Cardiac muscle cell (in vitro differentiated cells and primary cell): Measurements from ENCODE around the gene ESPL1. TPM values are rescaled to one million over a fixed set of nuclear protein-coding genes. Genes with fewer than 3 reads are reported as not detected.

ENCODE experiments used
- DNase-seq, 2 donors: peaks; one replicate each; pipeline versions ENCODE4 v3.0.0 to v3.0.0-alpha.2; 2010 to 2017; ENCODE audit warnings: low read depth in 1 of 2, low spot score in 1 of 2
- H3K27ac ChIP-seq: fragments of 200-600 bp; sonication (generic); 2 replicates; pipeline ENCODE4 v1.5.1; 2016
- H3K27me3 ChIP-seq: fragments of 200-600 bp; sonication (generic); 2 replicates; pipeline ENCODE4 v1.6.0; 2016; ENCODE audit warnings: control low read depth
- H3K36me3 ChIP-seq: fragments of 200-600 bp; sonication (generic); 2 replicates; pipeline ENCODE4 v1.5.1; 2016; ENCODE audit warnings: control low read depth
- H3K4me1 ChIP-seq: fragments of 200-600 bp; sonication (generic); 2 replicates; pipeline ENCODE4 v1.8.1; 2017; ENCODE audit warnings: low read depth, mild to moderate bottlenecking, mixed run types
- H3K4me3 ChIP-seq: fragments of 200-600 bp; sonication (generic); 2 replicates; pipeline ENCODE4 v1.5.1; 2016; ENCODE audit warnings: mild to moderate bottlenecking
- H3K9me3 ChIP-seq: fragments of 200-600 bp; sonication (generic); 2 replicates; pipeline ENCODE4 v1.5.1; 2017; ENCODE audit warnings: low read depth, mild to moderate bottlenecking, control low read depth
- CTCF ChIP-seq: IDR thresholded peaks from 2 replicates; pipeline ENCODE4 v1.5.1; 2012; ENCODE audit warnings: low read depth, mild to moderate bottlenecking, low read length
- polyA plus RNA-seq: library from polyadenylated mRNA; unstranded; fragments of >200 nt; fragmentation: Nextera tagmentation; extraction: Ambion mirVana; gene quantifications from 2 replicates; pipeline ENCODE4 v1.2.1, GENCODE V29; 2016
- total RNA-seq: library from RNA; depleted of rRNA; stranded (reverse); fragments of >200 nt; gene quantifications from 2 replicates; pipeline ENCODE4 v1.2.3, GENCODE V29; 2016

ESPL1 gene
- total and polyA plus RNA-seq, 2 experiments from 2014 or later, result 1.3 to 23.9 TPM

GRCh38 chr12:53300187-53300586 lies 32.1 kb downstream of the ESPL1 start:
- no peak for TF ChIP-seq CTCF
- H3K4me3 ChIP-seq, result peak overlapping the region; percentile 94
- DNase-seq, result peak; percentile 5 to 57
- H3K27ac ChIP-seq, result peak overlapping the region; percentile 70
- peaks cover 13% of the 10 kb centered on the region for H3K36me3 ChIP-seq
- no peaks in the 10 kb centered on the region for H3K9me3 ChIP-seq
- peaks cover 9% of the 10 kb centered on the region for H3K4me1 ChIP-seq
- H3K27me3 ChIP-seq, result no peaks in the 10 kb centered on the region

- no peak for DNase-seq
- TF ChIP-seq CTCF, result no peak
- no peak overlapping the region for H3K27ac ChIP-seq
- peaks cover 3% of the 10 kb centered on the region for H3K4me1 ChIP-seq
- H3K4me3 ChIP-seq, result no peak overlapping the region
- peaks cover 27% of the 10 kb centered on the region for H3K36me3 ChIP-seq
- H3K27me3 ChIP-seq, result no peaks in the 10 kb centered on the region
- no peaks in the 10 kb centered on the region for H3K9me3 ChIP-seq
Measured at GRCh38 chr12:53302903-53303302, 34.8 kb downstream of the ESPL1 start.

GRCh38 chr12:53306826-53307225 lies 38.7 kb downstream of the ESPL1 start:
- H3K27me3 ChIP-seq, result no peaks in the 10 kb centered on the region
- peaks cover 36% of the 10 kb centered on the region for H3K36me3 ChIP-seq
- no peak overlapping the region for H3K27ac ChIP-seq
- DNase-seq, result no peak
- no peaks in the 10 kb centered on the region for H3K9me3 ChIP-seq
- H3K4me1 ChIP-seq, result no peaks in the 10 kb centered on the region
- H3K4me3 ChIP-seq, result no peak overlapping the region
- TF ChIP-seq CTCF, result no peak

- no peaks in the 10 kb centered on the region for H3K27me3 ChIP-seq
- peaks cover 32% of the 10 kb centered on the region for H3K36me3 ChIP-seq
- no peaks in the 10 kb centered on the region for H3K9me3 ChIP-seq
- H3K4me3 ChIP-seq, result no peak overlapping the region
- DNase-seq, result no peak
- no peaks in the 10 kb centered on the region for H3K4me1 ChIP-seq
- no peak for TF ChIP-seq CTCF
- H3K27ac ChIP-seq, result no peak overlapping the region
Measured at GRCh38 chr12:53308276-53308675, 40.2 kb downstream of the ESPL1 start.

GRCh38 chr12:53313996-53314395 lies 45.9 kb downstream of the ESPL1 start:
- H3K4me1 ChIP-seq, result no peaks in the 10 kb centered on the region
- TF ChIP-seq CTCF, result no peak
- no peaks in the 10 kb centered on the region for H3K9me3 ChIP-seq
- H3K27ac ChIP-seq, result no peak overlapping the region
- no peaks in the 10 kb centered on the region for H3K27me3 ChIP-seq
- H3K36me3 ChIP-seq, result peaks cover 27% of the 10 kb centered on the region
- no peak for DNase-seq
- no peak overlapping the region for H3K4me3 ChIP-seq
